GM23338 (cell line): ENCODE results near the gene TNNC1. TPM values are rescaled to one million over a fixed set of nuclear protein-coding genes. Genes with fewer than 3 reads are reported as not detected.

Source experiments
- ATAC-seq: fragments of 200-7000 bp; cut with Tn5 transposase; 3 replicates; pipeline ENCODE4 v1.9.1; 2020
- DNase-seq: peaks from one replicate; pipeline ENCODE4 v3.0.0-alpha.2; 2015; ENCODE audit warnings: low spot score
- H2AFZ ChIP-seq: fragments of 200-600 bp; sonication (generic); 2 replicates; pipeline ENCODE4 v1.8.0; 2016; ENCODE audit warnings: antibody characterized with exemption, mild to moderate bottlenecking, moderate library complexity
- H3F3A ChIP-seq: fragments of 200-600 bp; sonication (generic); replicated peaks from 2 replicates; pipeline ENCODE4 v1.8.0; 2017; ENCODE audit warnings: antibody characterized with exemption, mixed run types, low read depth
- H3K27ac ChIP-seq: fragments of 200-600 bp; sonication (generic); 2 replicates; pipeline ENCODE4 v1.6.1; 2016; ENCODE audit warnings: low read depth
- H3K27me3 ChIP-seq: fragments of 200-600 bp; sonication (generic); 2 replicates; pipeline ENCODE4 v1.8.0; 2016; ENCODE audit warnings: mild to moderate bottlenecking, mixed run types, moderate library complexity; ENCODE audit not compliant: insufficient read depth
- H3K36me3 ChIP-seq: fragments of 200-600 bp; sonication (generic); 2 replicates; pipeline ENCODE4 v1.8.0; 2016; ENCODE audit warnings: mild to moderate bottlenecking; ENCODE audit not compliant: insufficient read depth
- H3K4me1 ChIP-seq: fragments of 200-600 bp; sonication (generic); 2 replicates; pipeline ENCODE4 v1.8.0; 2016; ENCODE audit warnings: mild to moderate bottlenecking, moderate library complexity; ENCODE audit not compliant: insufficient read depth
- H3K4me2 ChIP-seq: fragments of 200-600 bp; sonication (generic); 2 replicates; pipeline ENCODE4 v1.7.1; 2017; ENCODE audit warnings: mixed run types
- H3K4me3 ChIP-seq: fragments of 200-600 bp; sonication (generic); 2 replicates; pipeline ENCODE4 v1.6.1; 2016; ENCODE audit warnings: mixed run types
- H3K79me2 ChIP-seq: fragments of 200-600 bp; sonication (generic); replicated peaks from 2 replicates; pipeline ENCODE4 v1.8.0; 2017; ENCODE audit warnings: mild to moderate bottlenecking; ENCODE audit not compliant: insufficient read depth
- H3K9me2 ChIP-seq: fragments of 200-600 bp; sonication (generic); 2 replicates; pipeline ENCODE4 v1.8.0; 2017; ENCODE audit not compliant: insufficient read depth
- H4K20me1 ChIP-seq: fragments of 200-600 bp; sonication (generic); replicated peaks from 2 replicates; pipeline ENCODE4 v1.8.0; 2017; ENCODE audit warnings: mild to moderate bottlenecking; ENCODE audit not compliant: insufficient read depth
- H3K27ac Mint-ChIP-seq: 2 replicates; pipeline ENCODE4 v1.8.0; 2020; ENCODE audit warnings: inconsistent platforms, mild to moderate bottlenecking, moderate library complexity, mixed read lengths
- H3K27me3 Mint-ChIP-seq: 3 replicates; pipeline ENCODE4 v1.8.0; 2022; ENCODE audit warnings: low read depth, mild to moderate bottlenecking, moderate library complexity, mixed read lengths, inconsistent platforms; ENCODE audit not compliant: insufficient read depth, poor library complexity
- H3K36me3 Mint-ChIP-seq: 3 replicates; pipeline ENCODE4 v1.8.0; 2021; ENCODE audit warnings: low read depth, mild to moderate bottlenecking, inconsistent platforms, moderate library complexity, mixed read lengths
- H3K4me1 Mint-ChIP-seq: 3 replicates; pipeline ENCODE4 v1.8.0; 2020; ENCODE audit warnings: mild to moderate bottlenecking, inconsistent platforms, mixed read lengths
- H3K4me3 Mint-ChIP-seq: 3 replicates; pipeline ENCODE4 v1.8.0; 2021; ENCODE audit warnings: moderate library complexity, mild to moderate bottlenecking, inconsistent platforms, mixed read lengths
- H3K9me3 Mint-ChIP-seq: 3 replicates; pipeline ENCODE4 v1.8.0; 2020; ENCODE audit warnings: moderate library complexity, mild to moderate bottlenecking, inconsistent platforms, mixed read lengths
- CTCF ChIP-seq, 2 experiments: fragments of 200-600 bp in 1 of 2; sonication (generic) in 1 of 2; conservative IDR thresholded peaks; 2 replicates each; pipeline versions ENCODE4 v1.5.1 to v1.6.1; 2016 to 2017; ENCODE audit warnings: antibody characterized with exemption in 2 of 2, low read depth in 2 of 2, mild to moderate bottlenecking in 2 of 2, moderate library complexity in 1 of 2
- ETS1 ChIP-seq: IDR thresholded peaks from 2 replicates; pipeline ENCODE4 v1.6.1; 2016; ENCODE audit warnings: antibody characterized with exemption
- EZH2phosphoT487 ChIP-seq: fragments of 200-600 bp; sonication (generic); IDR thresholded peaks from one replicate; pipeline ENCODE4 v1.8.1; 2018; ENCODE audit warnings: antibody characterized with exemption; ENCODE audit not compliant: unreplicated experiment
- NANOG ChIP-seq: IDR thresholded peaks from 2 replicates; pipeline ENCODE4 v1.6.1; 2016; ENCODE audit warnings: antibody characterized with exemption, borderline replicate concordance
- POLR2AphosphoS5 ChIP-seq: IDR thresholded peaks from 2 replicates; pipeline ENCODE4 v1.6.1; 2016; ENCODE audit warnings: antibody characterized with exemption, low read depth
- REST ChIP-seq: IDR thresholded peaks from one replicate; pipeline ENCODE4 v1.6.1; 2018; ENCODE audit warnings: antibody characterized with exemption; ENCODE audit not compliant: unreplicated experiment
- STAT1 ChIP-seq: IDR thresholded peaks from one replicate; pipeline ENCODE4 v1.6.1; 2016; ENCODE audit warnings: antibody characterized with exemption; ENCODE audit not compliant: unreplicated experiment
- ZNF462 ChIP-seq: fragments of 250-450 bp; sonication (Bioruptor Pico); IDR thresholded peaks from 2 replicates; pipeline ENCODE4 v1.5.0; 2020; ENCODE audit warnings: mild to moderate bottlenecking, moderate library complexity
- polyA plus RNA-seq: library from polyadenylated mRNA; unstranded; fragments of >200 nt; fragmentation: Nextera tagmentation; extraction: Ambion mirVana; gene quantifications from 2 replicates; pipeline ENCODE4 v1.2.1, GENCODE V29; 2016
- total RNA-seq: library from RNA; depleted of rRNA; stranded (reverse); fragments of >200 nt; shearing (Covaris generic); gene quantifications from 2 replicates; pipeline ENCODE4 v1.2.3, GENCODE V29; 2014

TNNC1 gene
- total and polyA plus RNA-seq, 2 experiments from 2014 or later = 6.5 to 6.9 TPM

GRCh38 chr3:52407779-52408178 is 46.1 kb downstream of the TNNC1 start:
- Histone ChIP-seq H3K4me2 (no peak overlapping the region), H3K4me1 (peaks cover 13% of the 10 kb centered on the region; the same call in 1 of the 2 replicates), H3K27me3 (no peaks in the 10 kb centered on the region), H4K20me1 (no peaks in the 10 kb centered on the region; the same call in 1 of the 2 replicates), H3F3A (peaks cover 9% of the 10 kb centered on the region), H3K79me2 (peaks cover 17% of the 10 kb centered on the region), H3K4me3 (no peak overlapping the region), H3K36me3 (peaks cover 3% of the 10 kb centered on the region; the same call in 1 of the 2 replicates), H3K9me2 (no peaks in the 10 kb centered on the region), H2AFZ (no peak overlapping the region), H3K27ac (no peak overlapping the region)
- Mint-ChIP-seq H3K4me1 (peaks cover 15% of the 10 kb centered on the region), H3K9me3 (no peaks in the 10 kb centered on the region), H3K27ac (no peak overlapping the region), H3K27me3 (peaks cover 8% of the 10 kb centered on the region), H3K4me3 (peak overlapping the region; percentile 89; the same call in 1 of the 3 replicates), H3K36me3 (peaks cover 47% of the 10 kb centered on the region)
- DNase-seq = no peak
- no peak for ATAC-seq
- no peak for TF ChIP-seq REST
- no peak for TF ChIP-seq NANOG
- no peak for TF ChIP-seq CTCF (conservative IDR thresholded peaks at IDR 0.05; ENCODE audit: low read depth in 2 of 2)
- no peak for TF ChIP-seq ETS1
- TF ChIP-seq POLR2AphosphoS5 = no peak
- no peak for TF ChIP-seq EZH2phosphoT487
- TF ChIP-seq STAT1 = no peak

- Histone ChIP-seq H4K20me1 (no peaks in the 10 kb centered on the region; the same call in 1 of the 2 replicates), H3K27me3 (no peaks in the 10 kb centered on the region), H3K9me2 (no peaks in the 10 kb centered on the region), H3K27ac (no peak overlapping the region), H3K4me1 (peaks cover 13% of the 10 kb centered on the region; the same call in 1 of the 2 replicates), H3K4me3 (no peak overlapping the region), H3K79me2 (peaks cover 17% of the 10 kb centered on the region), H3K36me3 (peaks cover 3% of the 10 kb centered on the region; the same call in 1 of the 2 replicates), H3F3A (peaks cover 9% of the 10 kb centered on the region), H2AFZ (no peak overlapping the region), H3K4me2 (no peak overlapping the region)
- Mint-ChIP-seq H3K4me3 (no peak overlapping the region), H3K4me1 (peaks cover 15% of the 10 kb centered on the region), H3K9me3 (no peaks in the 10 kb centered on the region), H3K36me3 (peaks cover 53% of the 10 kb centered on the region), H3K27ac (no peak overlapping the region), H3K27me3 (peaks cover 7% of the 10 kb centered on the region)
- no peak for DNase-seq
- ATAC-seq = no peak
- TF ChIP-seq NANOG (no peak), ZNF462 (CRISPR knock-in tag) (no peak)
Observed at GRCh38 chr3:52406791-52407510, 46.9 kb downstream of the TNNC1 start.
